Stimulated activated CD8-positive, alpha-beta memory T cell treated with anti-CD3 and anti-CD28 coated beads, Interleukin-15, amount 100 ng/mL, for 24 hours (primary cell): ENCODE measurements around the gene THSD4.

ENCODE experiments used
- DNase-seq: peaks from one replicate; pipeline ENCODE4 v3.0.0-alpha.2; 2020; ENCODE audit warnings: low read depth

Gene THSD4

DNA sequence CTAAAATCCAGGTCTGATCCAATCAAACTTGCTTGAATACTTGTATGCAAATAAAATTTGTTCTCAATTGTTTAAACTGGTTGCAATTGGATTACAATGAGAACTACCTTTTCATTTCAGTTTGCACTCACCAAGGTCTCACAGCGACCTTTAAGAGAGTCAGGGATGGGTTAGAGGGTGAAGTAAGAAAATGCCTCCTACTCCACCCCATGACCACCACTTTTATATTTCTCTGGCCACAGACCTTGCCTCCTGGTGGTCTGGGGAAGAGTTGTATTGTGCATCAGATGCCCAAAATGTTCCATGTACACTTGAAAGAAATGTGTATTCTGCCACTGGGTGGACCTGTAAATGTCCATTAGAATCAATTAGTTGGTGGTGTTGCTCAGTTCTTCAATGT is 16.4 kb upstream of the THSD4 start:
- DNase-seq: no peak

DNA sequence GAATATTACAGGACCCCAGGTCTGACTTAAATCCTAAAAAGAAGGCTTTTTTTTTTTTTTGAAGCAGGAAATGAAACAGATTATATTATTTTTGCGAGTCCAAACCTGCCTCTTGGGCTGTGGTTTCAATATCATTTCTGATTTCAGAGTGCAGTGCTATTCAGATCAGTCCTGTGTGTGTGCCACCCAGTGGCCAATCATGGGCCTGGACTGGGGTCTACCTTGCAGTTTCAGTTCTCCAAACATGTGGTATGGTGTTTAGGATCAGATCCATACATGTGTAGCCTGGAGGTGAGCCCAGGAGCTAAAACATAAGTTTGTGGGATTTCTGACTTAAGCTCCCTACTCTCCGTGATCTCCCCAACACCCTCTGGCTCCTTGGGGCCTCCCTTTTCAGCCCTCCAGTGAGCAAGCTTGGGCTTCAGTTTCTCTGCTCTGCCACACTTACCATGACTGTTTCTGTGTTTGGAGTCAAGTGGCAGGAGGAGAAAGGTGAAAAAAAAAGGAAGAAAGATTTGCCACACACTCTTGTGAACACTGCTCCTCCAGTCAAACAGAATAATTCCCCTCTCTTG is 12.1 kb upstream of the THSD4 start:
- no peak for DNase-seq

DNA sequence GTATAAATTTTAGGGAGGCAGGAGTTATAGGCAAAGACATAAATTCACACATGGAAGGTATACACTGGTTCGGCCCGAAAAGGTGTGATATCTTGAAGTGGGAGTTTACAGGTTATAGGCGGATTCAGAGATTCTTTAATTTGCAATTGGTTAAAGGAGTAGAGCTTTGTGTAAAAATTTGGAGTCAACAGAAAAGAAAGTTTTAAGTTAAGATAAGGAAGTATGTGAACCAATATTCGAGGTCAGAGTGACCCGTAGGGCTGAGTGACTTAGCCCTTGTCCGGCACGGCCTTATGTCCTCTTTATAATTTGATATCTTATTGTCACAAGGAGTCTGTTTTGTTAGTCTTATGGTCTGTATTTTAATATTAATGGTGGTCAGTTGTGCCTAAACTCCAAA is 10.6 kb upstream of the THSD4 start:
- no peak for DNase-seq

DNA sequence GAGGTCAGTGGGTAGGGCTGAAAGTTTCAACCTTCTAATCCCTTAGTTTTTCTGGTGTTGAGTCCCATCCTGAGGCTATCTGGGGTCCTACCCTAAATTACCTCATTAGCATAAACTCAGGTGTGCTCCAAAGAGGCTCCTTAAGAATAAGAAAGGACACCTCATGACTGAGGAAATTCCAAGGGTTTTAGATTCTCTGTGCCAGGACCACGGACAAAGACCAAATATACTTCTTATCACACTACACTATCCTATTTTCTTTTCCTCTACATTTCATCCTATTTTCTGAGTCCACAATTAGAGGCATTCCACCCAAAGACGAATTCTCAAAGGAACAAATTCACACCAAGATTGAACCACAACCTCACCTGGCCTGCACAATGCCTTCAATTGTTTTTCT is 9.8 kb upstream of the THSD4 start:
- DNase-seq: no peak

DNA sequence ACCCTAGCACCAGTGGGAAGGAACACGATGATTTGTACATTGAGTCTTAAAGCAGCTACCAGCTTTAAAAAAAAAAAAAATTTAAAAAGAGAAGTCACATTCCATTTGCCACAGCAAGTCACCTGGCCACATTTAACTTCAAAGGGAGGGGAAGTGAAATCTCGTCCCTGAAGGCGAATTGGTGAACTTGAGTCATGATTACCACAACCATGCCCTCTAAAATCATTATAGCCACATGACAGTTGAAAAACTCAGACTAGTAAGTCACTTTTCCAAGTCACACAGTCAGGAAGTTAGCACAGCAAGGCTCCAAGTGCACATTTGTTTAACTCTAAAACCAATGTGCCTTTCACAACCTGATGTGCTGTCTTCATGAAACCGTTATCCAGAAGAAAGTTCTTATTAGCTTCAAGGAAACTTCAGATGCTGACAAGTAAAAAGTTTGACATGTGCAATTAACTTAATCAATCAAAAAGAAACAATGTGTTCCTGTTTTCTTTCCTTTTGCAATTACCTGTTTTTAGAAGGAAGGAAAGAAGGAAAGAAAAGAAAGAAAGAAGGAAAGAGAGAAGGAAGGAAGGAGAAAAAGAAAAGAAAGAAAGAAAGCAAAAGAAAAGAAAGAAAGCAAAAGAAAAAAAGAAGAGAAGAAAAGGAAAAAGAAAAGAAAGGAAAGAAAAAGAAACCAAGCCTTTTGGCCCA is 8.3 kb upstream of the THSD4 start:
- DNase-seq: no peak

DNA sequence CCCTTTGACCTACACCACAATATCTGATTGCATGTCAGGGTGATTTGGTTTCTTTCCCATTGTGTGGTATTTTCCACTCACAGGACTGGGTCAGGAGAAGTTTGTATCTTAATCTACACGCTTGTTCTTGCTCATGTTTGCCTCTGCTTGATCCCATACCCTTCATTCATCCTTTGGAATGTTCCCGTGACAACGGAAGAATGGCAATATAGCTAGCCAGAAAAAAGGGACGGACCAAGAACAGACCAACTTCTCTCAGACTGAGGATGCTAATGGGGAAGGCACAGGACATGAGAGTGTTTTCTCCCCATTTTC is 7.8 kb upstream of the THSD4 start:
- no peak for DNase-seq

DNA sequence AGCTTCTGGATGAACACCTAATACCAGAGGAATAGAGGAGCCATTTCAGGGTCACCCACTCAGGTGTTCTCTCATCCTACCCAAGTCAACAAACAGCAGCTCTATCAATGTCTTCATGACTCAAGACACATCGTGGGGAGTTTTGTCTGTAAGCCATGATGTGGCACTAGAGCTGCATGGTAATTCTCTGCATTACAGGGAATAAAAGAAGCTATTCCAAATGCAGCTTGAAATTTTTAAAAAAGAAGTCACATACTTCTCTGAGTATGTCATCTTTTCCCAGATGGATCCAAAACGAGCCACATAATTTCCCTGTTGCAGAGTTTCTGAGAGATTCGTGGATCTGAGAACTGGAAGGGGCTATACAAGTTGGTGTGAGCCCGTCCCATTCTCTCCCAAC is 6.1 kb upstream of the THSD4 start:
- DNase-seq: no peak

DNA sequence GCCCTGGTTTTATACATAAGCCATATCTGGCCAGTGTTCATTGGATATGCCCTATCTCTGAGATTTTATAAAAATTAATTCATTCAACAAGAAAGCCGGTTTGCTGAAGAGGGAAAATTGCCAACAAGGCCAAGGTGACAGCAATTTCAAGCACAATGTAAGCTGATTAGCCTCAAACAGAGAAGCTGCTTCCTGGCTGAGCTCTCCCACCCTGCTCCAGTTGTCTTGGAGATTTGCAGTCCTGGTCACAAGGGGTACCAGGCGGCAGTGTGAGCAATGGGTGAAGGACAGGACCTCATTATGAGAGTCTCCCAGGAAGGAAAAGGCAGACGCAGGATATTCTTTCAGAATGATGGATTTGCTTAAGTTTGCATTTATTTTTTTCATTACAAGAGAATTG is 5.4 kb upstream of the THSD4 start:
- no peak for DNase-seq

DNA sequence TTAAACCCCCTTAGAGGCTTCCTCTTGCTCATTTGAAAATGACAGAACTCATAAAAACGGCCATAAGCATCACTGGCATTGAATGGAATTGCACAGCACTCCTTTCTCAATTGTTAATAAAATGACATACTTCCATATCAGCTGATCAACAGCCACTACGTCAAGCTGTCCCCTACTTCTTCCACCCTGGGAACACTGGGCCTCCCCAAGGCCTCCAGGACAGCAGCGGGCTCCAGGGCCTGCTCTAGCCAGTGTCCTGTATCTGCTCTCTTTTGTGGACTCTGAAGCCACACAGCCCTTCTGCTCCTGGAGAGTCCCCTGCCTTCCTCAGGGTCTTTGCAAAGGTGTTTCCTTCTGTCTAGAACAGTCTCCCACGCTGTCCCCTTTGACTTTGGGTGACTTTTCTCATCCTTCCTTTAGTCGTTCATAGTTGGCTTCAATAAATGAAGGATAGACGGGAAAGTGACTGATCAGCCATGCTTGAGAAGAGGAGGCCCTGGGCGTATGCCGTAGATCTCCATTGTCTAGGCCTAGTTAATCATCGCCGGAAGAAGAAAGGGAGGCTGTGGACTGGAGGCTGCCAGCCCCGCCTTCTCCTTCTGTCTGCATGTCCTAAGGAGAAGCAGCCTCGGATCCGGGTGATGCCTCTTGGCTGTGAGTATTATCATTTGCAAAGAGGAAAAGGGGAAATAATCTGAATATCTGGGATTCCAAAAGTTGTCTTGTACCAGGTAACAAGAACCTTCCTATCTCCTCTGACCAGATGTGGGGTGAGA is 4.7 kb upstream of the THSD4 start:
- DNase-seq: no peak

DNA sequence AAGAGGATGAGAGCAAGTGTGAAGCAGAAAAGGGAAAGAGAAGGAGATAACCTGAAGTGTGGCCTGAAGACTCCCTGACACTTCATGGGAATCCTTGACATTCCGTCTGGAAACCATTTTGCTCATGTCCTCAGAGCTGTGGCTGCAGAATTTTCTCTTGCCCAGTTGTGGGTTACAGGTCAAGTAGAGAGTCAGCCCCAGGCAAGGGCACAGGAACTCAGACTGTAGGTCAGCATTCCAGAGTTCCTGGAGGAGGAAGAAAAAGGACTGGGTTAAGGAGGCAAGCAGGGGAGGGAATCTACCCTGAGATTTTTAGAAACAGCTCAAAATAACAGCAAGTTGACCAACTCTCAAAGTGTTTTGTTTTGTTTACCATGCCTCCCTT is 4.1 kb upstream of the THSD4 start:
- DNase-seq: no peak

DNA sequence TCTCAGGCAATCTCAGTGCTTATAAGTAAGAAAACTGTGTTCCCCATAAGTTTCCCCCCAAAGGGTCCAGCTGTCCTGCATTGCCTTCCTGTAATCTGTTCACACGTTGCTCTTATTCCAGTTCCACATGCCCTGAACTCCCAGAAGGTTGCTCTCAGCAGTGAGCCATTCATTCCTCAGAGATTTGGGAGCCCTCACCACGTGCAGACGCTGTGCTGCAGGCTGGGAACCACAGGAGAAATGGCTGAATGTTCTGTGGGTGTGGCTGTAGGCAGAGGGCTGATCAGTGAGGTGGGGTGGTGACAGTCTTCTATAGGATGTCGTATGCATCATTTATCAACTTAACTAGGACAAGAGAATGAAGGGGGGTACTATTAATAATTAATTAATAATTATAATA is 3.3 kb upstream of the THSD4 start:
- DNase-seq: no peak

DNA sequence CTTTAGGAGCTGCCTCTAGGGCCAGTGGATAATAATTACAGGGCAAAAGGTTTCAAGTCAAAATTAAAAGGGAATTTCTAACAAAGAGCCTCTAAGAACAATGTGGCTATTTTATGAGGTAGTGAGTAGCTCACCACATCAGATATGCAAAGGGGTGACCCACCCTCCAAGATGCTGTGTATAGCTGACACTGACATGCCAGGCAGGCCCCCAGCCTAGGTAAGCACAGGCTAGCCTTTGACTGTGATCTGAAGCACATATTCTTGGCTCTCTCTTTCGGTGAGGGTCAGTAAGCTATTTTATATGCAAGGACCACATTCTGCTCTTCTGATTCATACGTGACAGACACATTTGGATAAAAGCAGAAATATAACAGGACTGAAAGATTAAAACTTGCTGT is 2.8 kb upstream of the THSD4 start:
- no peak for DNase-seq

DNA sequence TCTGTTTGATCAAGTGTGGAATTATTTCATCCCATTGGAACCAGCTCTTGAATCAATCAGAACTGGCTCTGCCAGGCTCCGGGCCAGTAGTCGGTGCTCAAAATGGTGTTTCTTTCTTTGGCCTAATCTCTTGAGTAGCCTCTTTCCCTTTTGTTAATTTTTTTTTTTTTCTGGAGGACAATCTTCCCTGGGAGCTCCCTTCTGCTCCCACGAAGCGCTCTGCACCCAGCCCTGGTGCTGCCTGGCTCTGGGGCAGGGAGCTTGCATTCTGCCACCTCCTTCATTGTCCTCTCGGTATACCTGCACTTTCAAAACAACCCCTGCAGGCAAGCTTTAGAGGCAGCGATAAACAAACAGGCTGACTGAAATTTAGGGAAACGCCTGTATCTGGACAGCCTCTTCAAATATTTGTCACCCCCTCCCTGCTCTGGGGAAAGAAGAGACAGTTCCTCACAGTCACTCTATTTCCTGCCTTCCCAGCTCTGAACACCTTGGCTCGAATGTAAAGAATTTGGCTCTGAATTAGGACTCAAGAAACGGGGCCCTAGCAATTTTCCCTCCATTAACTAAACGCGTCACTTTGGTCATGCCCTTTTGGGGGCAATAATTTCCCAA is 1.1 kb upstream of the THSD4 start:
- no peak for DNase-seq

DNA sequence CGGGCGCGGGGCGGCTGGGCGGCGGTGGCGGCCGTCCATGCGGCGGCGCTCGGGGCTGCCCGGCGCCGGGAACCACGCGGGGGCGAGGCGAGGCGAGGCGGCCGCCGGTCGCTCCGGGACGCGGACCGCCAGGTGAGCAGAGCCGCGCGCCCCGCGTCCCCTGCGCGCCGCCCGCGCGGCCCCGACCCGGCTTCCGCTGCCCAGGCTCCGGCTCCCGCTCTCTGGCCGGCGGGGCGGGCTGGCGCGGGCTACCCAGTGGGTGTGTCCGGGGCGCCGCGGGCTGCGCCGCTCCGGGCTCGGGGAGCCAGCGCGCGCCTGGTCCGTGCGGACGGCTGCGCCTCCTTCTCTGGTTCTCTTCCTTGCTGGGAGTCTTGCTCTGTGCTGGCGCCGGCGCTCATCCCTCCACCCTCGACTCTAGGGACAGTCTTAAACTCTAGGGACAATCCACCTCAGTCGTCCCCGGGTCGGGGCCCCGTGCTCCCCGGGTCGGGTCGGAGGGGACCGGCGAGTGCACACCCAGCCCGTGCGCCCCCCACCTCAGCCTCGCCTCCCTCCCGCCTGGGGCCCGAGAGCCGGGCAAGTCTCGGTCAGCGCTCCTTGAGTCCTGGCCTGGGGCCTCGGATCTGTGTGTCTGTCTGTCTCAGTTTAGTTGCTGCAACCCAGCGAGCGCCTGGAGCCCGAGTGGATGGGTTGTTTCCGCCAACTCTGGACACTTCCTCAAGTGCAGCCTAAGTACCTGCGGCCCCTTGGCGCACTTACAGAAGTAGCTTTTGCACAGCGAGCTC is 488 bp downstream of the THSD4 start:
- DNase-seq: no peak

DNA sequence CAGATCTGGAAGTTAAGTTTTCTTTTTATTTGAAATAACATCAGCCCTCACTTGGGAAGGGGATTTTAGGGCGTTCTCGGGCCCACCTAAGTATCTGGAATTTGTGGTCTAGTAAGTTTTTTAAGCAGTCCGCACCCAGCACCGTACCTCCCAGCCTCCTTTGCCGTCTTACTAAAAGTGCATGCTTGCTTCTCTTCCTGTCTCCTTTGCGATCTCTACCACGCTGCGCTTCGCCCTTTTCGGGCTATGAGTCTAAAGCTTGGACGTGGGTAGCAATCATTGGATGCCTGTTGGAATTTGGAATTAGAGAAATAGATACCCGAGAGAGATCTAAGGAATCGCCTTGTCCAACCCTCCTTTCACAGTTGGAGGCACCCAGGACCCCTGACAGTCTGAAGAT is 1.1 kb downstream of the THSD4 start:
- no peak for DNase-seq

DNA sequence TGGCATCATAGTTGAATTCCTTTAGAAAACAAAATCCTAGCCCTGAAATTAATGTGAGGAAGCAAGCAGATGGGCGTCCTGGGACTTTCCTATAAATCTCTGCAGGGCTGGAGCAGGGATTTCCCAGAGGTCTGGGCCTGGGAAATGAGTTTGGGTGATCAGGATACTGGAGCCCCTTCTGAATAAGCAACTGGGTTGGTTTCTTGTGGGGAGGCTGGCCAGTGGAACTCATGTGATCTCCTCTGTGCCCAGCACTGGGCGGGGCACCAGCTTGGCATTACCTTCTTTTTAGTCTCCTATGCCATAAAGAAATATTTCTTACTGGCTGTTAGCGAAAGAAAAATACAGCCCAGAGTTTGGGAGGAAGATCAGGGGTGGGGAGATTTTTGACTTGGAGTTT is 1.7 kb downstream of the THSD4 start:
- no peak for DNase-seq

DNA sequence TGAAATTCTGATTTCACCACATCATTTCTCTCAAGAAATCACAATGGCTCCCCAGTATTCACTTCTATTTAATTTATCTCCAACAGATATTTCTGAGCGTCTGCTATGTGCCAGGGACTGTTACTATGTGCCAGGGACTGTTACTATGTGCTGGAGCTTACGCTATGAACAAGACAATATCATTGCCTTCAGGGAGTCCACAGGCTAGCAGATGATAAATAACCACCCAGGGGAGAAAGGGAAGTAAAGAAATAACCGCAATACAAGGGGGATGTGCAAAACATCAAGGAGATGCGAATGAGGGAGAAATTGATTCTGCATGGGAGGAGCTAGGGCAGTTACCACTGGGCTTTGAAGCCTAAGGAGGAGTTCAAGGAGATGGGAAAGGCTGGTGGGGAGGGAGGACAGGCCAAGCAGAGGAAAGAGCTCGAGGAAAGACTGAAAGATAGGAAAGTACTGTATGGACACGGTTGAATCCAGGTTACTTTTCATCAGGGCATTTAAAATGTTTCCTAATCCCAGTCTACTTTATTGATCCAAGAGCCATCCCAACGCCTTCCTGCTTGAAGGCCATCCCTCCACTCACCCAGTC is 2.5 kb downstream of the THSD4 start:
- no peak for DNase-seq

DNA sequence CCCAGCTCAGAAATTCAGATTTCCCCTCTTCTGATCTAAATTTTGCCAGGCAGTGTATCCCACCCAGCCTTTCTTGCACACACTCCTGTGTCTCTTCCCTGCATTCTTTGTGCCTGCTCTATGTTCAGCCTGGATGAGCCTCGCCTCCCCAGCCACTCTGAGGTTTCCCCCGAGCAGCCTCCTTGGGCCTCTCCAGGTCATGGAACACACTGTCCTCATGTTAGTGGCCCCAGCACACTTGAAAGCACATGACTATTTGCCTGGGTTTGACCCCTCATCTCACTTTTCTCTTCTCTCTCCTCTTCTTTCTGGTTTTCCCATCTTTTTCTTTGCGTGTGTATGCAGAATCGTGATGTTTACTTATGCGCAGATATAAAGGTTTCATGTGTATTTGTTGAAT is 3.1 kb downstream of the THSD4 start:
- no peak for DNase-seq

DNA sequence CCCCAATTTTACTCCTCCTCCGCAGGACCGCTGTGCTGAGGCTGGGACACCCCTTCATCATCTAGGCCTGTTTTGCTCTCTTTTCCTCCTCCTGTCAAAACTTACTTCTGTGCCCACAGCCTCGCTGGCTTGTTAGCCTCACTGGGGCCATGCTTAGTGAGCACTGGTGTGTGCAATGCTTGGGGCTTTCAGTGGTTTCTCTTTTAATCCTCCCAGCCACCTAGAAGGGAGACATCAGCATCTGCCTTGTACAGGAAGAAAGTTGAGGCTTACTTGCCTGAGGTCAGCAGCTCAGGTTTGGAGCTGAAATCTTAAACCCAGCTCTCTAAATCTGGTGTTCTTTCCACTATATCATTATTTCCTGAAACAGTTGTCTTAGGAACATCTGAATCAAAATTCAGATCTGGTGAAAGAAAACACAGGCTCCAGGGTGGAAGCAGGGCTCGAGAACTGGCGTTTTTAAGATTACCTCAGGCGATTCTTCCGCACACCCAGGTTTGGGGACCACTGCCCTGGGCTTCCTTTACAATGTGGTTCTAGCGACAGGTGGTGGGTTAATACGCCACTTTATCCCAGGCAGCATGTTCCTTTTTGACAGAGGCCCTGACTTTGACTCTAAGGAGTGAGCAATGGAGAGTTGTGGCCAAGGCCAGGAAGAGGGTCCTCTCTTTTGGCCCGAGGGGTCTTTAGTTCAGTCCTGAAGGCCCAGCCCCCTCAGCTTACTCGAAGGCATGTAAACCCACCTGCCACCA is 3.8 kb downstream of the THSD4 start:
- no peak for DNase-seq

DNA sequence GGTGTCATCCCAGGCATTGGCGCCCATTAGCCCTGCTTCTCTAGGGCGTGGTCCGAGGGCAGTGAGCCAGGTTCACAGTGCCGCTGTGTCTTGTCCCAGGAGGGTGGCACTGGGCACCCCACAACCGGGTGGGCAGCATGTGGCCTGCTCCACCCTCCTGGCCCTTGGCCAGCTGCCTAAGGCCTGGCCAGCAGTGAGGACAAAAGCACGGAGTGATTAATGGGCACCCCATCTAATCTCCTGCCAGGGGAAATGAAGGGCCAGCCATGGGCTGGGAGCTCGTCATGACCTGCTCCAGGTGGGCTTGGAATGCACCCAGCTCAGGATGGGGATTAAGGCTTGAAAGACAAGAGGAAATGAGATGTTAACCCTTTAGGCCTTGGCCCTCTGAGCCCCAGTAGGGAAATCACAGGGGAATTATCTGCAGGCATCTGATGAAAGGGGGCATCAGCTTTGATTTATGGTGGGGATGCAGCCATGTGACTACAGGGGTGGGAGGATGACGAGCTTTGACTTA is 5.2 kb downstream of the THSD4 start:
- no peak for DNase-seq

DNA sequence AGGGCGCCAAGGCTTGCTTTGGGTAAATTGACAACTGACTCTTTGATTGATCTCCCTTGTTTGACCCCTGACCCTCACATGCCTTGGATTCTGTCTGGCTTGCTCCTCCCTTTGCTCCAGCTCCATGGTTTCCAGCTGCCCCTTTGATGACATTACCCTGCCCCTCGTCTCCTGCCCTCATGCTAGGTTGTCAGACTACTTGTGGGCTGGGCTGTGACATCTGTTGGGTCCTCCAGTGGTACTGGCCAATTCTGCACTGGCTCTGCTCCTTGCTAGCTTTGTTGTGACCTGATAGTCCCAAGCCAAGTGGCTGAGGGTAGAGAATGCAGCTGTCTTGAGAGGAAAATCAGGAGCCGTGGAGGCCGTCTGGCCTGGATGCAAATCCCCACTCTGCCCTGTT is 6.2 kb downstream of the THSD4 start:
- DNase-seq: no peak
